GM18498 (cell line): Measurements from ENCODE around the gene PRMT1.
A peak's percentile ranks its signal among the peaks of the same experiment; 100 is the strongest.

Experiments used
- ATAC-seq: cut with Tn5 transposase; IDR thresholded peaks from one replicate; pipeline ENCODE4 v1.9.1; 2021; ENCODE audit warnings: mild to moderate bottlenecking, moderate library complexity; ENCODE audit not compliant: unreplicated experiment

The PRMT1 gene

DNA sequence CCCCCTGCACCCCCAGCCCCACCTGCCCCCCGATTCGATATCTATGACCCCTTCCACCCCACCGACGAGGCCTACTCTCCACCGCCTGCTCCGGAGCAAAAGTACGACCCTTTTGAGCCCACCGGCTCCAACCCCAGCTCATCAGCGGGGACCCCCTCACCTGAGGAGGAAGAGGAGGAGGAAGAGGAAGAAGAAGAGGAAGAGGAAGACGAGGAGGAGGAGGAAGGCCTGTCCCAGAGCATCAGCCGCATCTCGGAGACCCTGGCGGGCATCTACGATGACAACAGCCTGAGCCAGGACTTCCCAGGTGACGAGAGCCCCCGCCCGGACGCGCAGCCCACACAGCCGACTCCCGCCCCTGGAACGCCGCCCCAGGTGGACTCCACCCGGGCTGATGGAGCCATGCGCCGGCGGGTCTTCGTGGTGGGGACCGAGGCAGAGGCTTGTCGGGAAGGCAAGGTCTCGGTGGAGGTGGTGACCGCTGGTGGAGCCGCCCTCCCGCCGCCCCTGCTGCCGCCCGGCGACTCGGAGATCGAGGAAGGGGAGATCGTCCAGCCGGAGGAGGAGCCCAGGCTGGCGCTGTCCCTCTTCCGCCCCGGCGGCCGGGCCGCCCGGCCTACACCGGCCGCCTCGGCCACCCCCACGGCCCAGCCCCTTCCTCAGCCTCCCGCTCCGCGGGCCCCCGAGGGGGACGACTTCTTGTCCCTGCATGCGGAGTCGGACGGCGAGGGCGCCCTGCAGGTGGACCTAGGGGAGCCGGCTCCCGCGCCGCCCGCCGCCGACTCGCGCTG lies 25.8 kb upstream of the PRMT1 start:
- ATAC-seq: no peak

DNA sequence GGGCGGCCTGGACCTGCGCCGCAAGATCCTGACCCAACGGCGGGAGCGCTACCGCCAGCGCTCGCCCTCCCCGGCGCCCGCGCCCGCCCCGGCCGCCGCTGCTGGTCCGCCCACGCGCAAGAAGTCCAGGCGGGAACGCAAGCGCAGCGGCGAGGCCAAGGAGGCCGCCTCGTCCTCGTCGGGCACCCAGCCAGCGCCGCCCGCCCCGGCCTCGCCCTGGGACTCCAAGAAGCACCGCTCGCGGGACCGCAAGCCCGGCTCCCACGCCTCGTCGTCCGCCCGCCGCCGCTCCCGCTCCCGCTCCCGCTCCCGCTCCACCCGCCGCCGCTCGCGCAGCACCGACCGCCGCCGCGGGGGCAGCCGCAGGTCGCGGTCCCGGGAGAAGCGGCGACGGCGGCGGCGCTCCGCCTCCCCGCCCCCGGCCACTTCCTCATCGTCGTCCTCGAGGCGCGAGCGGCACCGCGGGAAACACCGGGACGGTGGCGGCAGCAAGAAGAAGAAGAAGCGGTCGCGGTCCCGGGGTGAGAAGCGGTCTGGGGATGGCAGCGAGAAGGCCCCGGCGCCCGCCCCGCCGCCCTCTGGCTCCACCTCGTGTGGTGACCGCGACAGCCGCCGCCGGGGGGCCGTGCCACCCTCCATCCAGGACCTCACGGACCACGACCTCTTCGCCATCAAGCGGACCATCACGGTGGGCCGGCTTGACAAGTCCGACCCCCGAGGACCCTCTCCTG lies 25.1 kb upstream of the PRMT1 start:
- ATAC-seq: no peak

DNA sequence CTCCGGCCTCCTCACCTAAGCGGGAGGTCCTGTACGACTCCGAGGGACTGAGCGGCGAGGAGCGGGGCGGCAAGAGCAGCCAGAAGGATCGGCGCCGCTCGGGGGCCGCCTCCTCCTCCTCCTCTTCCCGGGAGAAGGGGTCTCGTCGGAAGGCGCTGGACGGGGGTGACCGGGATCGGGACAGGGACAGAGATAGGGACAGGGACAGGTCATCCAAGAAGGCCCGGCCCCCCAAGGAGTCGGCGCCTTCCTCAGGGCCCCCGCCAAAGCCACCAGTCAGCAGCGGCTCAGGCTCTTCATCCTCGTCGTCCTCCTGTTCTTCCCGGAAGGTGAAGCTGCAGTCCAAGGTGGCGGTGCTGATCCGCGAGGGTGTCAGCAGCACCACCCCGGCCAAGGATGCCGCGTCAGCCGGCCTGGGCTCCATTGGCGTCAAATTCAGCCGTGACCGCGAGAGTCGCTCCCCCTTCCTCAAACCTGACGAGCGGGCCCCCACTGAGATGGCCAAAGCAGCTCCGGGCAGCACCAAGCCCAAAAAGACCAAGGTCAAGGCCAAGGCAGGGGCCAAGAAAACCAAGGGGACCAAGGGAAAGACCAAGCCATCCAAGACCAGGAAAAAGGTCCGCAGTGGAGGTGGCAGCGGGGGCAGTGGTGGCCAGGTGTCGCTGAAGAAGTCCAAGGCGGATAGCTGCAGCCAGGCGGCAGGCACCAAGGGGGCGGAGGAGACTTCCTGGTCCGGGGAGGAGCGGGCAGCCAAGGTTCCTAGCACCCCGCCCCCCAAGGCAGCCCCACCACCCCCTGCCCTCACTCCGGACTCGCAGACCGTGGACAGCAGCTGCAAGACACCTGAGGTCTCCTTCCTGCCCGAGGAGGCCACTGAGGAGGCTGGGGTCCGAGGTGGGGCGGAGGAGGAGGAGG lies 24.3 kb upstream of the PRMT1 start:
- ATAC-seq: no peak

DNA sequence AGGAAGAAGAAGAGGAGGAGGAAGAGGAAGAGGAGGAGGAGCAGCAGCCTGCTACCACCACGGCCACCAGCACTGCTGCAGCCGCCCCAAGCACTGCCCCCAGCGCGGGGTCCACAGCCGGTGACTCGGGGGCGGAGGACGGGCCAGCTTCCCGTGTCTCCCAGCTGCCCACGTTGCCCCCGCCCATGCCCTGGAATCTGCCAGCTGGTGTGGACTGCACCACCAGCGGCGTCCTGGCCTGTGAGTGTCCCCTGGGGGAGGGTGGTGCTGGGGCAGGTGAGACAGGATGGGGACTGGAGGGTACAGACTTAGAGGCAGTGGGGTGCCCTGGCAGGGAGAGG lies 23.6 kb upstream of the PRMT1 start:
- ATAC-seq: no peak

DNA sequence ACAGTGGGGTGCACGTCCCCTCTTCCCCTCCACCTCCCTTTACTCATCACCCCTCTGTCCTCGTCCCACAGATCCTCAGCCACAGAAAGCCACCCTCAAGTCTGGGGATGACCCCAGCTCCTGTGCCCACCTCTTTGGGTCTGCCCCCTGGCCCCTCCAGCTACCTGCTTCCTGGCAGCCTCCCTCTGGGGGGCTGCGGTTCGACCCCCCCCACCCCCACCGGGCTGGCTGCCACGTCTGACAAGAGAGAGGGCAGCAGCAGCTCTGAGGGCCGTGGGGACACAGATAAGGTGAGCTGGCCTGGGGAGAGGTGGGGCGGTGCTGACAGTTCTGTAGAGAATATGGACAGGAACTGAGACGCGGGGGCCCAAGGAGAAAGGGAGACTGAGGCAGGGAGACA lies 22.5 kb upstream of the PRMT1 start:
- no peak for ATAC-seq

DNA sequence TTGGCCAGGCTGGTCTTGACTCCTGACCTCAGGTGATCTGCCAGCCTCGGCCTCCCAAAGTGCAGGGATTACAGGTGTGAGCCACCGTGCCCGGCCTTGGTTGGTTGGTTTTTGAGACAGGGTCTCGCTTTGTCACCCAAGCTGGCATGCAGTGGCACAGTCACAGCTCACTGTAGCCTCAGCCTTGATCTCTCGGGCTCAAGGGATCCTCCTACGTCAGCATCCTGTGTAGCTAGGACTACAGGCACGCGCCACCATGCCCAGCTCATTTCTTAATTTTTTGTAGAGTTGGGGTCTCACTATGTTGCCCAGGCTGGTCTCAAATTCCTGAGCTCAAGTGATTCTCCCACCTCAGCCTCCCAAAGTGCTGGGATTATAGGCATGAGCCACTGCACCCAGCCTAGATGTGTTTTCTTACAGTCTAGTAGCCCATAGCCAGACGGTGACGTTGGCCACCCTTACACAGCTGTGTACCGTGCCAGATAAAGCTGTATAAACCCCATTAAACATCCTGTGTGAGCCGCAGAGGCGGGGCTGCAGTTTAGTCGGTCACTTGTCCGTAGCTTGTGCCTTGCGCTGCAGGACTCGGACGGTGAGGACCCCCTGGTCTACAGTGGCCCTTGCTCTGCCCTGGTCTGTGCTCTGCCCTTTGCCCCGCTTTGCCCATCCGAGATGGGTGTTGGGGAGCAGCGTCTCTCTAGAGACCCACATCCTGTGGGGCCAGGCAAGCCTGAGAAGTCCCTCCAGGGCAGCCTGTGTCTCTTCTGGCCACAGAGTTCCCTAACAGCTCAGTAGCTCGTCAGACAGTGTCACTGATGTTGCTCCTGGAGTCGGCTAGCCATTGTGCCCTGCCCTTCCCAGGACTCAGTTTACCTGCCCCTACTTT lies 21.3 kb upstream of the PRMT1 start:
- no peak for ATAC-seq

DNA sequence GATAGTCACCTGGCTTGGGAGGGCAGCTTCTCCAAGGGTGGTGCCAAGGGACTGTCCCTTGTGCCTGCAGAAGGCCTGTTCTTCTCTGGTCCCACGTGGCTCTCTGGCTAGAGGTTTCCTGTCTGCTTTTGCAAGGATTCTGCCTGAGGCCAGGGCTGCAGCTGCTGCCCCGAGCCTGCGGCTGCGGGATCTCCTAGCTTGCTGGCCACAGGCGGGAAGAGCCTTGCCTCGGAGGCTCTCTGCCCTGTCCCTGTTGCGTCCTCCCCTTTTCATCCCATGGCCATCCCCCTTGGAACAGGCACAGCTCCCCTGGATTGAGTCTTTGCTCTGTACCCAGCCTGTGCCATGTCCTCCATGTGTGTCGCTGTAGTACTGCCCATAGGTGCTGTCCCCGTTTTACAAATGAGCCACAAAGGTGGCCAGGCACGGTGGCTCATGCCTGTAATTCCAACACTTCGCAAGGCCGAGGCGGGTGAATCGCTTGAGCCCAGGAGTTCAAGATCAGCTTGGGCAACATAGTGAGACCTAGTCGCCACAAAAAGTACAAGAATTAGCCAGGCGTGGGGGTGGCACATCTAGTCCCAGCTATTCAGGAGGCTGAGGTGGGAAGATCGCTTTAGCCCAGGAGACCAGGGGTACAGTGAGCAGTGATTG lies 20.5 kb upstream of the PRMT1 start:
- ATAC-seq: no peak

DNA sequence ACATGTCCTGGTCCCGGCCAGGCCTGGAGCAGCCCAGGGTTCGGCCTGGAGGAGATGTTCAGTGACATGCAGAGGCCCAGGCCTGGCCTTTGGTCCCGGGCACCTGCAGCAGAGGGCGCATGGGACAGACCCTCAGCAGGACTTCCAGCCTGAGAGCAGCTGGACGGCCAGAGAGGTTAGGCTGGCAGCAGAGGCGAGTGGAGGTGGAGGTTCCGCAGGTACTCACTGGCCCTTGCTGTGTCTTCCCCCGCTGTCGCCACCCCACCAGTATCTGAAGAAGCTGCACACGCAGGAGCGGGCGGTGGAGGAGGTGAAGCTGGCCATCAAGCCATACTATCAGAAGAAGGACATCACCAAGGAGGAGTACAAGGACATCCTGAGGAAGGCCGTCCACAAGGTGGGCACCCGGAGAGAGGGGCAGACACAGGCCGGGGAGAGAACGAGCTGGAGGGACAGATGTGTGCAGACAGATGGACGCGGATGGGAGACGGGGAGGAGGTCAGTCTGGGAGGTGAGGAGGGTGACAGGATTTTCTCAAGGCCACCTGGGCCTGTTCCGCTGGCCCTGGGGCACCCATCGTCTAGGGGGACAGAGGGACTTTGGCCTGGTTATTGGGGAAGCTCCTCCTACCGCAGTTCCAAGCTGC lies 19.5 kb upstream of the PRMT1 start:
- ATAC-seq: no peak

DNA sequence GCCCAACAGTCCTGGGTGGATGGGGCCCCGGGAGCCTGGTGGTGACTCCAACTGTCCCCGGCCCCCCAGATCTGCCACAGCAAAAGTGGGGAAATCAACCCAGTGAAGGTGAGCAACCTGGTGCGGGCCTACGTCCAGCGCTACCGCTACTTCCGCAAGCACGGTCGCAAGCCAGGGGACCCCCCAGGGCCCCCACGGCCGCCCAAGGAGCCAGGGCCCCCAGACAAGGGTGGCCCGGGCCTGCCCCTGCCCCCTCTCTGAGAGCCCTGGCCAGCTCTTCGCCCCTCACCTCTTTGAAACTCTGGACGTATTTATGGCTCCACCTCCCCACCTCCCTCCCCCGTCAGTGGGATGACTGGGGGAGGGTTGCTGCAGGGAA lies 18.9 kb upstream of the PRMT1 start:
- ATAC-seq: no peak

DNA sequence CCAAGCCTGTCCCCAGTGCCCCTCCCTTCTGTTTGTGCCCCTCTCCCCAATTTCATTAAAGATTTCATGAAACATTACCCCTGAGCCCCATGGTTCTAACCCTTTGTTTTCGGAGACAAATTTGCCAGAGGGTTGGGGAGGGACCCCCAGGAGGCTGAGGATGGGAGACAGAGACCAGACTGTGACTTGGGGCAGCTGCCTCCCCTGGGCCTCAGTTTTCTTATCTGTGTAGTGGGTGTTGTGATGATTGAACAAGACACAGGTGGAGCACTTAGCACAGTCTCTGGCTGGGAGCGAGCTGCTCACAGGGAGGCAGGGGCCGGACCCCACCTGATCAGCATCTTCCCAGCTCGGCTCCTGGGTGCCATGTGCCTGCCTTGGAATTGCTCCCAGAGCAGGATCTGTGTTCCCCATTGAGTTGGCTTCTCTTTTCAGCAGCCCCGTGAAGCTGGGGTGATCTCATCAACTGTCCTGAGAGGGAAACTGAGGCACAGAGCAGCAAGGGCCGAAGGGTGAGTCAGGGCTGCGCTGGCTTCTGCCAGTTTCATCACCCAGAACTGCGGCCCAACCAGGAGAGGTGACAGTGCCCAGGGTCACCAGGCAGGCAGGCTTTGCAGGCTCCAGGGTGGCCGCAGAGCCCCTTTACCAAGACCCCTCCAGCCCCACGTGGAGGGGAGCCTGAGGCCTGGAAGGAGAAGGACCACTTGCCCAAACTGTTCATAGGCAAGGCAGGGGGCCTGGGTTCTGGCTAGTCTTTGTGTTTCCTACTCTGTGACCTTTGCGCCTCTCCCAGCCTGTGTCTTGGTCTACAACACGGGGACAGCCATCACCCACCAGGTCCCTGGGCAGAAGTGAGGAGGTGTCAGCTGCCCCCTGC lies 18.3 kb upstream of the PRMT1 start:
- no peak for ATAC-seq

DNA sequence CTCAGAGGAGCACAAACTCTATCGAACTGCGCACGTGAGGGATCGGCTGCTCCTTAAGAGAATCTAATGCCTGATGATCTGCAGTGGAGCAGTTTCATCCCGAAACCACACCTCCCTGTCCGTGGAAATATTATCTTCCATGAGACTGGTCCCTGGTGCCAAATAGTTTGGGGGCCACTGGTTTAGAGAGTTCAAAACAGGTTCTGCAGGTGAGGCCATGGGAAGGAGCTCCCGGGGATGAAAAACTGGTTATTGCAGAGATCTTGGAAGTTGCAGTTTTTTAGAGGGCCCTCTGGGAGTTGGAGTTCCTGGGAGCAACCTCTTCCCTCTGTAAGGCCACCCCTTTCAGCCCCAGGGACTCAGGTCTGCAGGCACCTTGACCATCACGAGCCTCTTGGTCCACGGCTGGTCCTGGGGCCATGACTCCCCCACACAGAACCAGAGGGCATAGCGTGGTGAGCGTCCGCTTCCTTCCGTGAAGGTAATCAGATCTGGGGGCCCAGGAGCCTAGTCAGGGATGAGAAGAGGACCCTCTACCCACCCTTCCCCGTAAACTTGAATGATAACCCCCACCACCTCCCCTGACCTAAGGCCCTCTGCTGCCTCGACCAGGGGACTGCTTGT lies 16.6 kb upstream of the PRMT1 start:
- no peak for ATAC-seq

DNA sequence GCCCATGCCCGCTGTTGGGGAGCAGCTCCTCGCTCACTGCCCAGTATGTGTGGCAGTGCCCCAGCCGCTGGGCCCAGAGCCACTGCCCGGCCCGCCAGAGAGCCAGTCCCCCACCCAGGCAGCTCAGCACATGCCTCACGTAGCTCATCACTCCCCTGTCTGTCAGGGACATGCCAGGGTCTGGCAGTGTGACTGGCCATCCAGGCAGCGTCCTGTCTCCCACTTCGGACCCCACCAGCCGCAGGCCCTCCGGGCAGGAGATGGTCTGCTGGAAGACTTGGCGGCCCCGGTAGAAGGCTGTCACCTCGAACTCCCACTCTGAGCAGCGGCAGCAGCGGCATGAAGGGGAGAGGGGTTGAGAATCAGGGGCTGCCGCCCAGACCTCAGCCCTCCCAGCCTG lies 15.1 kb upstream of the PRMT1 start:
- no peak for ATAC-seq

DNA sequence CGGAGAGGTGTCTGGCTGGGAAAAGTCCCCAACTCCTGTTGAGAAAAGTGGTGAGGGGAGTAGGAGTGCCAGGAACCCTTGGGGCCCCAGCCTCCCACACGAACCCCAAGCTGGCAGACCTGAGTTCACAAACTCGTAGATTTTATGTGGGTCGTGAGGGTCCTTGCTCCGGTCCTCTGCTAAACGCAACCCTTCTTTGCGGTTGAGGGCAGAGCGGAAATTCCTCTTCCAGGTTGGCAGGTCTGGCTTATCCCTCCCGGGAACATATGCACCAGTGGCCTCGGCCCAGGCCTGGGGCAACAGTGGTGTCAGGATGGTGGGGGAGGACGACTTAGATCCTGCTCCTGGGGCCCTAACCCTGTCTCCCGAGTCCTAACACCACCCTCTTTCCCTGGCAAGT lies 13.8 kb upstream of the PRMT1 start:
- no peak for ATAC-seq

DNA sequence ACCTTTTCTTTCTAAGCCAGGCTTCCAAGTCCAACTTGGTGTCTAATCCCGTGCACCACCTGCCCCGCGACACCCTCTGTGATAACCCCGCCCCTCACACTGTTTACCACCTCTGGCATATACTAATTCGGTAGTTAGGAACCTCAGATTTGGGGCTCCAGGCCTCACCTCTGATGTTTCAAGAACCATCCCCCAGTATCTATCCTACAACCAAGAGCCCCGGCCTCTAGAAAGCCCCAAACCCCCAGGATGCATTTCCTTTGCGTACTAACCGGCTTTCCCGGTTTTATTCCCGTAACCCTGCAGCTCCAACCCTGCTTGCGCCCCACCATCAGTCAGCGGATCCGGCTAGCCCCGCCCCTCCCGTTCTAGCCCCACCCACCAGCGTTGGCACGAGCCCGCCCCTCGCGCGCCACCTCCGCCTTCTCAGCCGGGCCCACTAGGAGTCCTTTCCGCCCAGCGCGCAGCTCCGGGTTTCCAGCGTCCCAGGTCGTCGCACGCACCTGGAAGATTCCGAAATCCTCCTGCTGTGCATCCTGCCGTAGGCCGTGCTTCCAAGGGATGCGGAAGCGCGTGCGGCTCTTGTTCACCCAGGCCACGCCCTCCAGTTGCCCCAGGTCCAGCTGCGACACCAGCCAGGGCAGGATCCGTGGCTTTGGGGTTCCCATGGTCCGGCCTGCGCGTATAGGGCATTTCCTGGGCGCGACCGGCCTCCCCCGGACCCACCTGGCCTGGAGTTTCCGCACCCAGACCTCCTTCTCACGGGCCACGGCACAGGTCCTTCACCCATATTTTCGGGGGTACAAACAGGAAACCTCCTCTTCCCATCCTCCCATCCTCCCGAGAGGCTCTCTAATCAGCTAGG lies 12.7 kb upstream of the PRMT1 start:
- no peak for ATAC-seq

DNA sequence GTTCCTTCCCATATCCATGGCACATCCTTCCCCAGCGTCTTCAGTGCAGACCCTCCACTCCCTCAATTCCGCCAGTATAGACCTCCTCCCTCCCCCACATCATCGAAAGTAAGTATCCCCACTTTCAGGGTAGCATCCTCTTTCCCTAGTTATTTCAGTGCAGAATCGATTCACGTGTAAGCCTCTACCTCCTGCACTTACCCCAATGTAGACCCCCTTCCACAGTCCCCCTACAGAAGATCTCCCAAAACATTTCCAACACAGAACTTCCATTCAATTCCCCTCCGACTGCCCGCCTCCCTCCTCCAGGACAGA lies 12.1 kb upstream of the PRMT1 start:
- ATAC-seq: no peak

DNA sequence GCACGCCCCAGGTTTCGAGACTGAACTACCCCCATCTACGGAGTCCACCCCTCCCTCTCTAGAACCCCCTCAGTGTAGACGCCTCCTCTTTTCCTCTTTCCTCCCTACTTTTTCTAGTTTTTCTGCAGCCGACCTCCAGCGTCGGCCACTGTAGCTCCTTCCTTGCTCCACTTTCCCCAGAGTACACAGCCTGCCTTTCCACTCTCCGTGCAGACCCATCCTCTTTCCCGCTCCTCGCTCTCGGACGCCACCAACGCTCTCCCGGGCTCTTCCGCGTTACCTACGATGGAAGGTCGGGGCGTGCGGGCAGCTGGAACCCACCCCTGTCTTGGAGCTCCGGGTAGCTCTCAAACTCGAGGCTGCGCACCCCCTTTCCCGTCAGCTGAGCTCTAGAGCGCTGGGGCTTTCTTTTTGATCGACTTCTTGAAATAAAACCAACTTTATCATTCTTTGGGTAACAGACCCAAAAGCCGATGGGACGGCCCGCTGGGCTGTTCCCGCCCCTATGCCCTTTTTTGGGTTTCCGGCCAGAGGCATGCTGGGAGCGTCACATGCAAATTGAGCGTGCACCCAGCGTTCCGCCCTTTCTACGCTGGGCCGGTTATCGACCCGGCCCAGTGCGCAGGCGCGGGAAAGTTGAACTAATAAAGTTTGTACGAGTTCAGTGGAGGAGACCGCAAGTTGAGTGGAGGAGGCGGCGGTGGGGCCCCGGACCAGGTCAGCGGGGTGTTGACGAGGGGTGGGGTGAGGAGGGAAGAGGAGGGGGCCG lies 11.5 kb upstream of the PRMT1 start, which contains the start of the genes BCL2L12 and IRF3:
Gene BCL2L12 (plus strand): TSS at position 583 of the 769 bp plus-strand sequence. CDS start 760 bp downstream, outside the sequence.
Gene IRF3 (minus strand): TSS at position 507 of the 769 bp plus-strand sequence. CDS start 1,019 bp downstream, outside the sequence.
- peak; percentile 86 for ATAC-seq

DNA sequence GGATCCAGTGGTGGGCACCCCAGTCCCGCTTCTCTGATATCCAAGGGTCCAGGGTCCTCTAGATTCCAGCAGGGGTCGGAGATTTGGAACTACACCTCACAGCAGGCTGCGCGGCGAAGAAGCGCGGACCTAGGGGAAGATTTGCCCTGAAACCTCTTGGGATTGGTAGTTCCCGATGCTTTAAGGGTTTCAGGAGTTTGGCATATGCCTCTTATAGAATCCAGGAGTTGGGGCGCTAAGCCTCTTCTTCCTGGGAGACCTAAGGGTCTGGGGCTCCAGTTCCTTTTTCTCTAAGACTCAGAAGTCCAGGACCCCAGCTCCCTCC lies 11.0 kb upstream of the PRMT1 start:
- ATAC-seq: no peak
